HK-2 (cell line): Measurements from ENCODE around the gene LTK.

Source experiments
- DNase-seq: peaks from one replicate; pipeline ENCODE4 v3.0.0-alpha.2; 2018; ENCODE audit not compliant: unreplicated experiment

The LTK gene

DNA sequence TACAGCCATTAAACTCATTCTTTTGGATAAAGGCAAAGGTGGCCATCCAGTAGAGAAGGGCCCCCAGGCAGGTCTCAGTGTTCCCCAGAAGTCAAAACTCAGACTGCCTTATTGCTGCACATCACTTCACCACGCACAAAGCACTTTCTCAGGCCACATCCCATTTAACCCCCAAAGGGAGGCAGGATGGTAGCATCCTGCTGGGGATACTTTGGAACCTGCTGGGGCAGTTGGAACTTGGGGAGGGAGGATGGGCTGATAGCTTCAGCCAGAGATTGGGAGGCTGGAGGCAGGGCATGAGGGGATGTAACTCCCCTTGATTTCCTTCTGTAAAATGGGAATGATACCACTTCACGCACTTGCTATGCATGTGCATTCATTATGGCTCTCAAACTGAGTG, 15.0 kb downstream of the LTK start:
- DNase-seq: no peak

DNA sequence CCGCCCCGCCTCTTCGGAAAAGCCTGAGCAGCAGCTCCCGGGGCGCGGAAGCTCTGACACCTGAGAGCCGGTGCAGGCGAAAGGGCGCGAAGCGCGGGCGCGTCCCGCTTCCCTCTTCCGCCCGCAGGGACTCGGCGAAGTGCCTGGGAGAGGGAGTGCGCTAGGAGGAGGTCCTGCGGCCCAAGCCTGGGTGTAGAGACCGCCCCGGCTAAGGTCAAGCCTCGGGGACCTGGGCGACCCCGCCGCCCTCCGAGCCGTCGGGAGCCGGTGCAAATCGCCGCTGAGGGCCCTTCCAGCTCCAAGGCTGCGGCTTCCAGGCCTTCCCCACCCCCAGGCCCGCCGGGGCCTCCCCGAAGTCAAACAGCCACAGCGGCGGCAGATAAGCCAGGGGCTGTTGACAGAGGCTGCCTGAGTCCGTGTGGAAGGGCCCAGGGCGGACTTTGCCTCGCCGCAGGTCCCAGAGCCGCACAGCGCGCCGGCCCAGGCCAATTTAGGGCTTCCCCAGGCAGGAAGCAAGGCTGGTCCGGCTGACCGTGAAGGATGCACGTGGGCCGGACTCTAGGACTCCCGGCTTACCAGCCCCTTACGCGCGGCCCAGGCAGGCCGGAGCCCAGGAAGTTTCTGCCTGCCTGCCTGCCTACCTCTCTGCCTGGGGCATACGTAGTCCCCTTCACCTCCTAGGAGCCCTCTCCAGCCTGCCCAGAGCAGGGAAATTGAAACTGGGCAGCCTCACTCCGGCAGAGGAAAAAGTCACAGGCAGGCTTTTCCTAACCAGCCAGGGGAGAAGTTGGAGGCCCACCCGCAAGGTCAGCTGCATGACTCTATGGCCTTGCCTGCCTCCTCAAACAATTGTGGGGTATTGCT, 17.7 kb downstream of the LTK start:
- DNase-seq: no peak

DNA sequence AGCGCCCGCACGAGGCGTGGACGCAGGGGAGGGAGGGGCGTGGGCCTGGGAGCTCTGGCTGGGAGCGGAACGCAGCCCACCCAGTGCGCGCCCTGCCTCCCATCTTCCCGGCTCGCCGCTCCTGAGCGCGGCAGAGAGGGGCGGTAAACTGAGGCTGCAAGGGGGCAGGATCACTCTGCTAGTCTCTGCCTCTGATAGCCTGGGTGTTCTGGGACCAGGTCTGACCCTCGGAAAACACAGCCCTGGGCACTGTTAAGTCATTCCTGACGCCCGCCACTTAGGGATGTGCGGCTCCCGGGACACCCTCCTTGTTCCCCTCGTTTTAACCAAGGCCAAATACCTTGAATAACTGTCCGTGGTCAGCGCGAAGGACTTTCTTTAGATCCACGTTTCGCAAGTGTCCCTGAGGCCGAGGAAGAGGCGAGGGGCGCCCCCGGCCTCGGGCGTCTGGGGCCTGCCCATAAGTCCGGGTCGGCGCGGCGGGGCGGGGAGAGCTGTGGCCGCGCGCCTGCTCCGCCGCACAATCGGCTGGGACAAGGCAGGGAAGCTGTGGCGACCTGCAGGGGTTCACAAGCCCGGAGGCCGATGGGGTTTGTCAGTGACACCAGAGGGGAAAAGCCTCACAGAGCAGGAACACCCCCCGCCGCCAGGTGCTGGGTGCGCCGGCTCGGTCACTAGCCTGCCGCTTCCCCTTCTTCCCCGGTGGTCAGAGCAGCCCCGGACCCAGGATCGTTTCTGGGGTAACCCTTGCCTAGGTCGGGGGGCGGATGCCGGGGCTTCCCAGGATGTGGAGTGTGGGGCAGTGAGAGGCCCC, 18.5 kb downstream of the LTK start:
- no peak for DNase-seq

DNA sequence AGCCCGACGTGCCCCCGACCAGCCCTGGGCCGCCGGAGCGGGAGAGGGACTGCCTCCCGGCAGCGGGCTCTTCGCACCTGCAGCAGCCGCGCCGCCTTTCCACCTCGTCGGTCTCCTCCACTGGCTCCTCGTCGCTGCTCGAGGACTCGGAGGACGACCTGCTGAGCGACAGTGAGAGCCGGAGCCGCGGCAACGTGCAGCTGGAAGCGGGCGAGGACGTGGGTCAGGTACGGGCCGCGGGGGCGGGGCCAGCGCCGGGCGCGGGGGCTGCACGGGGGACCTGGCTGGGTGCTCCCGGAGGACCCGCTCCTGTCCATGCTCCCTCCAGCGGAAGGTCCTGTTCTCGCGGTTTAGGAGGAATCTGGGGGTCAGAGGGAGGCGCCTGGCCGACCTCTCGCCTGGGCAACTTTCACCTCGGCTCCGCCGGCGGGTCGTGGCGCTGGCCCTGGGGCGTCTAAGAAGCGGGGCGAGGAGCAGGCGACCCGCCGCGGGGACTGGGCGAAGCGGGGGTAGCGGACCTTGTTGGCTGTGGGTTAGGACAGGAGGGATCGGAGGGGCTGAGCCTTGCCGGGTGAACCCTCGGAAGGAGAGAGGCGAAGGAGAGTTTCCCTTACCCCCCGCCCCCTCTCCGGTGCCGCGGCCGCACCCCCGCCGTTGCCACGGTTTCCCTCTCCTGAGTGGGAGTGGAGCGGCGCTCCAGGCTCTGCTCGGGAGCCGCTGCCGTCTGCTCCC, 19.3 kb downstream of the LTK start:
- peak; percentile 45 for DNase-seq

DNA sequence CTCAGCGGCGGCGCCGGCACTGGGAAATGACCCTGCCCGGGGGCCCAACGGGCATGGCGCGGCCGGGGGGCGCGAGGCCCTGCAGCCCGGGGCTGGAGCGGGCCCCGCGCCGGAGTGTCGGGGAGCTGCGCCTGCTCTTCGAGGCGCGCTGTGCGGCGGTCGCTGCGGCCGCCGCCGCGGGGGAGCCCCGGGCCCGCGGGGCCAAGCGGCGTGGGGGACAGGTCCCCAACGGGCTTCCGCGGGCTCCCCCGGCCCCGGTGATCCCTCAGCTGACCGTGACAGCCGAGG, 19.8 kb downstream of the LTK start:
- DNase-seq: no peak

DNA sequence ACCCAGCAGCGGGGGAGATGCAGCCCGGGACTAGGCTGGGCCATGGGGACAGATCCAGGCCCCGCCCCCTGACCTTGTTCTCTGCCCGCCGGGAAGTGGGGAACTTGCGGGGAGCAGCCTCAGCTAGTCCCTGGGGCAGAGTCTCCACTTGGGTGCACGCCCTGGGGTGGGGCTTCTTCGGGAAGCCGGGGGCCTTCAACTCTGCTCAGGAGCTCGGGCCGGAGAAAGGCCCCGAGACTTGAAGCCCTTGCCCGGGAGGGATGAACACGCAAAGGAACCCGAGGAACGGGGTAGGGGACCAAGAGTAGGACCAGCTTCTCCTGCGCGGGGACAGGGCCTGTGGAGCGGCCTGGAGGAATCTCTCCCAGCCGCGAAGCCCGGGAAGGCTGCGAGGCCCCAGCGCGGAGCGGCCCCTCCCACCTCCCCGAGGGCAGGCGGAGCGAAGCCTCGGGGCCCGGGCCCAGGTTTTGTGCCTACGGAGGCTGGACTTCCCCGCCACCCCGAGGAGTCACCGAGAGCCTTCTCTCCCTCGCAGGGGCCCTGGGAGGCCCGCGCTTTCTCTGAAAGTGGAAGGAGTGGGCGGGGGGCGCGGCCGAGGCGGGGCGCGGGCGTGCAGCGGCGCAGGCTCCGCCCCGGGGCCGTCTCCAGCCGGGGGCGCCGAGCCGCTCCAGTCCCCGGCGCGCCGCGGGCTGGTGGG, 20.3 kb downstream of the LTK start, which contains the start of gene ITPKA:
ITPKA (plus strand) TSS at position 670 of the 697 bp plus-strand sequence. CDS start 54 bp downstream, outside the sequence.
- DNase-seq: peak; percentile 76

DNA sequence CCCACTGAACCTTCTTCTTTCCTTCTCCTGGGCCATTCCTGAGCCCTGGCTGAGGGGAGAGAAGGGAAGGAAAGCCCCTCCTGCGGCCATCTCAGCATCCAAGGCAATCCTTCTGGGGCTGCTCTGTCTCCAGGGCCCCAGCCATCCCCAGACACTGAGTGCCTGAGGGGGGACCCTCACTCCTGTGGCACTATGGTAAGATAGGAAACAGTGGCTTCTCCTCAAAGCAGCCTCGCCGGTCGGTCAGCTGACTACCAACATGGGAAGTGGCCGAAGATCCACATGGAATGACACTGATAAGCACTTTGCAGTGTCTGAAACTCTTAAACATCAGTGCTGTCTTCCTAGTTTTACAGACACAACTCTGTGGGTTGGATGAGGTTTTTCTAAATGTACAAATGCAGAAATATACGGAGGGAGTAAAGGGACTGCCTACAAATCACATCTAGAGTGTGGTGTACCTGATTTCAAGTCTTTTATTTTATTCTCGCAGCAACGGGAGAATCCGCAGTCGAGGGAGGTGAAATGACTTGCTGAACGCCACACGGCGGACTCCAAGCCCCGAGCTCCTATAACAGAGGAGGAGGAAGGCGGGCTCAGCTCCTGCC, 20.9 kb downstream of the LTK start:
- DNase-seq: no peak

DNA sequence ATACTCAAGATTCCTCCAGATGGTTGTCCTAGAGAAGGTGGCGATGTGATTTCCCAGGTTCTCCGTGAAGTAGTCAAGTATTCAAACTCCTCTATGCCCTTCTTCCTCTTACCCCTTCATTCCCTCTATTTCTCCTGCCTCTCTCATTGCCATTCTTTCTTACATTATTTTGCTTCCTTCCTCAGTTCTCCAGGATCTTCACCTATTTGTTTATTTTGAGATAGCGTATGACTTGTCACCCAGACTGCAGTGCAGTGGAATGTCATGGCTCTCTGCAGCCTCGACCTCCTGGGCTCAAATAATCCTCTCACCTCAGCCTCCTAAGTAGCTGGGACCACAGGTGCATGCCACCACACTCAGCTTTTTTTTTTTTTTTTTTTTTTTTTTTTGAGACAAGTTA, 21.7 kb downstream of the LTK start:
- no peak for DNase-seq

DNA sequence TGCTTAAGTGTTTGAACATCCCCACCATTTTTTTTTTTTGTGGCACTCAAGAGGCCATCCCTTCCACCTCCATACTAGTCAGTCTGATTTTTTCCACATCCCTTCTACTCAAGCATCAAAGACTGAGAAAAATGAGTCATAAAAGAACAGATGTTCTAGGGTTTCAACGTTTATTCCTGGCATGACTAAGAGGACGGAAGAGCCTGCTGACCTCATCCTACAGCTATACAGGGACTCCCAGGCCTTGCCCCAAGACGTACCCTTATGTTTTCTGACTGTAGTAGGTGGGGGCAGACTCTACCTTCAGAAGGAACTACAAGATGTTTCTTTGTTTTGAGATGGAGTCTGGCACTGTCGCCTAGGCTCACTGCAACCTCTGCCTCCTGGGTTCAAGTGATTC, 23.3 kb downstream of the LTK start:
- DNase-seq: peak; percentile 34

DNA sequence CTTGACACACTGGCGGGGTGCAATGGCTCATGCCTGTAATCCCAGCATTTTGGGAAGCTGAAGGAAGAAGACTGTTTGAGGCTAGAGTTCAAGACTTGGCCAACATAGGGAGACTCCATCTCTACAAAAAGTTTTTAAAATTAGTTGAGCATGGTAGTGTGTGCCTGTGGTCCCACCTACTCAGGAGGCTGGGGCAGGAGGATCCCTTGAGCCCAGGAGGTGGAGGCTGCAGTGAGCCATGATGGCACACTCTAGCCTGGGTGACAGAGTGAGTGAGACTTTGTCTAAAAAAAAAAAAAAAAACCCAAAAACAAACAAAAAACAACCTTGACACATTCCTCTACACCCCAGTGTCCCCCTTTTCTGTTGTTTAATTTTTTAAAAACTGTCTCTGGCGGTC, 24.0 kb downstream of the LTK start:
- DNase-seq: no peak

DNA sequence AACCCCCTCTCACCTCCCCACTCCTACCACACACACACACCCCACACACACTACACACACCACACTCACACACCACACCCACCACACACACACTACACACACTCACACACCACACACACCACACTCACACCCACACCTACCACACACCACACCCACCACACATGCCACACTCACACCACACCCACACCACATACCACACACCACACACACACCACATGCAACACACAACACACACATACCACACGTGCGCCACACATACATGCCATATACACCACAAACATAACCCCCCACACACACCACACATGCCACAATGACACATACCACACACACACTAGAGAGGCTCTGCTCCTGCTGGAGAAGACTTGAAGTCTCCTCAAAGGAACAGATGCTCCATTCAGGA, 25.8 kb downstream of the LTK start:
- no peak for DNase-seq

DNA sequence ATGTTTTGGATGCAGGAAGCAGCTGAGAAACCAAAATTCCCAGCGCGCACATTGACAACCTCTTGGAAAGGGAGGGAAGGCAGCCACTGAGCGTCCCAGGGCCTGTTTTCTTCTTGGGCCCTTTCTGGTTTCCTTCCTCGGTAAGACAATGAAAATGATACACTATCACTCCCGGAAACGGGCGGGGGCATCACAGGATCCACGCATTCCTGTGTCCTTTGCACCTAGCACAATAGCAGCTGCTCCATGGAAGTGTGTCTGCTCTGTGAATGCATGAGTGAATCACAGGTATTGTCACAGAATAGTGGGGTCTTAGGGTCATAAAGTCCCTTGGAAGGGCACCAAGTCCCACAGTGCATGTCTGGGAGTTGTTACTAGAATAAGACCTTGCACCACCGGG, 26.2 kb downstream of the LTK start:
- DNase-seq: no peak

DNA sequence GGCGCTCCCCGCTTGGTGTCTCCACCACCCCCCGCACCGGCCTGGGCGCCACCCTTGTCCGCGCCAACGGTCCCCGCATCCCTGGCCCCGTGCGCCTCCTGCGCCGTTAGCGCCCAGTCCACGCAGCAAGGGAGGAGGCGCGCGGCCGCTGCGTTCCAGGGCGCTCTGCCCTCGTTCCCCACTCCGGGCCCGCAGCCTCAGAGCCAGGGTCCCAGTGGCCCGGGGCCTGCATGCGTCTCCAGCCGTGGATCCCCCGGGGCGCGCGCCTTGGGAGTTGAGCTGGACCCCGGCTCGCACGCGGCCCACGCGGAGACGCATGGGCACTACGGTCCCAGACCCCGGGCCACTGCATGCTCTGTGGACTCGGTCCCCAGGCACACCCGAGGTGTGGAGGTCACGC, 27.3 kb downstream of the LTK start:
- no peak for DNase-seq

DNA sequence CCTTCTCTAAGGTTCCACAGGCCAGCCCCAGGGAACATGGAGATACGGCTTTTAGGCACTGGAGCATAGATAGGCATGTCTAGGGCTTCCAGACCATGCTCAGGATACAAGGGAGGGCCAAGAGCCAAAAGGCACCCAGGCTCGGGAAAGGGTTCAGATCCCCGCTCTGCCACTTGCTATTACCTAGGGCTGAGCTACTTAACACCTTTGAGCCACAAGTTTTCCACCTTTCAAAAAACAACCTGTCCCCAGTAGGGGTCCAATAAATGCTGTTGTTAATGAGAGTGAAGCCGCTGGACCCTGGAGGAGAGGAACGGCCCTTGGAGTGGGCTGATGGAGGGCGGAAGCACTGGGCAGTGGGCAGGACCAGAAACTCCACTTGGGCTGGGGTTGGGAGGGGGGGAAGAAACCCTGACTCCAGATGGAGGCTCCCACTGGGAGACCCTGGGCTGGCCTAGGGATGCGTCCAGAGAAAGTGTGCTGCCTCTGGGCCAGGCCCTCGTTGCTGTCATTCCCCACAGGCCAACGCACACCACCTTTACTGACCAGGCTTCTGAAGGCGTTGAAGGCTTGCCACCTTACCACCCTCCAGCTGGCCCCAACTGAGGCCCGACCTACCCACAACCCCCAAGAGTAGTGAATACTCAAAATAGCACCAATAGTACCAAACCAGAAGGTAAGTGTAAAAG, 28.5 kb downstream of the LTK start:
- no peak for DNase-seq

DNA sequence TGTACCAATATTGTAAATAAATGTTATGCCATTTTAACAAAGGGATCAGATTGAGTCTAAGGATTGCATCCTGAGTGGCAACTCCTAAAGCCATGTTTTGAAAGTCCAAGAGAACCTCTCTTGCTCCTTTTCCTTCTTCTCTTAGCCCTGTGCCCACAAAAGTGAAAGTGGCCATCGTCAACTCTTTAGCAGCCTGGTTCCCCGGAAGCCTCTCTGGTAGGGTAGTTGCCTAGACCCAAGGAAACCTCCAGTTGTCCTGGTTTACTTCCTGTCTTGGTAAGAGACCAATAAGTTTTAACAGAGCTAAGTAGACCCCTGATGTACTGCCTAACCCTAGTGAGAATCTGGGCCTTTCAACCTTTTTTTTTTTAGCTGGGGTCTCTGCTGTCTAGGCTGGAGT, 30.1 kb downstream of the LTK start:
- DNase-seq: no peak

DNA sequence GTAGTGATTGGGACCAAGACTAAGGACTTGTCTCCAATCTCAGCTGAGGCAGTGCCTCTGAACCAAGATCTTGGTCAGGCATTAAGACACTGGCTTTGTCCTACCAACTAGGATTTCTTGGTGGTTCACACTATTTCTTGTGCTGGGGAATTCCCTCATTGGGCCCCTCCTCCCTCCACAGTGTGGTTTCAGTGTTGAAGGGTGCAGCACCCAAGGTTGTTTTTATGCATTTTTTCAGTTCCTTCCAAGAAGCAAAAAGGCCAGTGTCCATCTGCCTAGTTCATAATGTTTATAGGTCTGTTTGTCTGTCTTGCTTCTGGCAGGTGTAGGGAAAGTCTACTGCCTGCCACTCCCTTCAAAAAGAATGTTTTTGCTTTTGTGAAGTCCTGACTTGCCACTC, 30.5 kb downstream of the LTK start:
- DNase-seq: no peak

DNA sequence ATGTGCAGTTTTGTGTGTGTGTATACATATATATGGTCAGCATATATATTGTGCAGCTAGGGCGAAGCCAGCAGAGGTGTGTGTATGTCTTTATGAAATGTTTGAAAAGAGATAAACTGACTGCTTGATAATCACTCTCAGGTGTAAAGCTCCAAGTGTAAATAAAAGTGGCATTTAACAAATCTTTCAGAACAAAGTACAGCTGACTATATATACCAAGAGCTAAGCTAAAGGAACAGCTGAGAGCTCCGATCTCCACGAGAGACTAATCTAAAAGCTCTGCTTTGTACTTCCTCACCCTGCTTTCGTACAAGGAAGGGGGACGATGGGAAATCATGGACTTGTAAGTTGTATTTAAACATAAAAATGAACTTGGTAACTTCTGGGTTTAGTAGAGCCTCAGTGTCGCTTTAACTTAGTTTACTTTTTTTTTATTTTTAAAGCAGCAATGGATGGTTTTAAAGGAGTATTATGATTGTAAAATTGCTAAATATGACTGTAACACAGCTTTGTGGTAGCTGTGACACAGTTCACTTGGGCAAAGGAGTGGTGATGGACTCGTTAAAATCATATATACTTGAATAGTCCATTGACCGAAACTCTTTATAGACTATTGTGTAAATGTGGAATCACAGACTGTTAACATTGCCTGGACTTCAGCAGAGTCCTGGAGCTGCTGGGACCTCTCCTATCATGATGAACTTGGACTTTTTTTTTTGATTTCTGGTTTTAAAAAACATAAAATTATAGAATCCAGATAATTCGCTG, 31.3 kb downstream of the LTK start:
- DNase-seq: no peak

DNA sequence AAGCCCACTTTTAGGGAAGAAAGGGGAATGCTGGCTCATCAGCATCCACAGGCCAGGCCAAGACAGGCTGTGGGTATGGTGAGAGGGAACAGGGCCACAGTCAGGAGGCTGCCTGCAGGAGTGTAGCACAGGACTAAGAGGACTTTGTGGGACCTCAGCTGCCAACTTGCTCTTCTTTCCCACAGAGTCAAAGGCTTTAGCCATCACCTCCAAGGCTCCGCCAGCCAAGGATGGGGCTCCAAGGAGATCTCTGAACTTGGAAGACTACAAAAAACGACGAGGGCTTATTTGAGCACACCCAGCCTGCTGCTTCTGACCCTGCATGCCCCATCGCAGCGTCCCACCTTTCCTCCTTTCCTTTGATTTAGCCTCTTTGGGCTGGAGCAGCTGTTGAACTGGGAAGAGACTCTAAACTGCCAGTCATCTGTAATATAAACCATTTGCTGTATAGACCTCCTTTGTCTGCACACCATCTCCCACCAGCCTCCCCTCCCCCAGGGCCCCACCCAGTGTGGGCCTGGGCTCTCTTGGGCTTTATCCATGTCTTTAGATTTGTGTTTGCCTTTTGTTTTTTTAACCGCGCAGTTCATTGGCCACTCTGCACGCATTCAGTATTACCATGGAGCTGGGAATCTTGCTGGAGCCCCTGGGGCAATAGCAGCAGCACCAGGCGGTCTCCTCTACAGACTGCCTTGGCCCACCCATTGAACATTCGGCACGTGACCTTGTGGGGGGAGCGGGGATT, 33.1 kb downstream of the LTK start:
- no peak for DNase-seq

DNA sequence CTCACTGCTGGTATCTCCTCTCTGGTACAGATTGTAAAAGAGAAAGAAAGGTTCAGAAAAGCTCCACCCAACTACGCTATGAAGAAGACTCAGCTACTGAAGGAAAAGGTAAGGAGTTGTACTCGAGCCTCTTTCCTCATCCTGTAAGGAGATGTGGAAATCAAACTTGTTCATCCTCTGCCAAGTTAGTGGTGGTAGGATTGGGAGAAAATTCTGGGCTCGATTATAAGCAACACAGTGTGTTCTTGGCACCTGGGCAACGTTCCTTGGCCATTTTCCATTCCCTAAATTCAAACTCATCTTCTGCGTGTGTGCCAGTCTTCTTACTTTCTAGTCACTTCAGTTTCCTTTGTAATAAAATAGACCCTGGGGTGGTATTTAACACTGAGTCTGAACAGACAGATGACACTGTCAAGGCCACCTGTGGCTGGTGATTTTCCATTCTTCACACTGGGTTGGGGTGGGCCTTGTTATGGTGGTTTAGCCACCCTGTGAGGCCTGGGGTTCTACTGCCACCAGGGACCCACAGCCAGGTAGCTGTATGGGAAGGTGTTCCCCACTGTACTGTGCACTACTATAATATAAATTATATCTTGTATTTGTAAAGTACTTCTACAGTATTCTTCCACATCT, 37.1 kb downstream of the LTK start:
- no peak for DNase-seq
